Epithelial cell of proximal tubule (primary cell): Measurements from ENCODE around the gene MTMR3. TPM values are rescaled to one million over a fixed set of nuclear protein-coding genes. Genes with fewer than 3 reads are reported as not detected.

Source experiments
- DNase-seq: peaks from one replicate; pipeline ENCODE4 v3.0.0-alpha.2; 2011; ENCODE audit warnings: low read depth
- H3K4me3 ChIP-seq: 2 replicates; pipeline ENCODE4 v1.5.1; 2011; ENCODE audit warnings: low read depth, mild to moderate bottlenecking, low read length
- CTCF ChIP-seq: conservative IDR thresholded peaks from 2 replicates; pipeline ENCODE4 v1.5.1; 2012; ENCODE audit warnings: low read depth, mild to moderate bottlenecking, low read length
- total RNA-seq: library from RNA; depleted of rRNA; stranded (reverse); fragments of >200 nt; gene quantifications from 2 replicates; pipeline ENCODE4 v1.2.3, GENCODE V29; 2015

MTMR3 gene
- total RNA-seq, 1 donor from 2014 or later, result 36.4 TPM

- no peak for DNase-seq
- no peak overlapping the region for H3K4me3 ChIP-seq
- no peak for TF ChIP-seq CTCF
These were observed 11.3 kb upstream of the MTMR3 start for GRCh38 chr22:29871684-29872083.

GRCh38 chr22:29872144-29872893, 10.7 kb upstream of the MTMR3 start:
- no peak for DNase-seq
- no peak for TF ChIP-seq CTCF
- H3K4me3 ChIP-seq, result no peak overlapping the region

GRCh38 chr22:29872989-29873388, 10.0 kb upstream of the MTMR3 start:
- no peak overlapping the region for H3K4me3 ChIP-seq
- no peak for DNase-seq
- TF ChIP-seq CTCF, result no peak

- no peak for TF ChIP-seq CTCF
- no peak for DNase-seq
These were observed 9.0 kb upstream of the MTMR3 start for GRCh38 chr22:29873943-29874342.

GRCh38 chr22:29877620-29878019, 5.4 kb upstream of the MTMR3 start:
- no peak for TF ChIP-seq CTCF
- no peak for DNase-seq
- H3K4me3 ChIP-seq, result no peak overlapping the region

More at GRCh38 chr22:29873943-29874342, 9.0 kb upstream of the MTMR3 start:
- H3K4me3 ChIP-seq, result no peak overlapping the region

DNA sequence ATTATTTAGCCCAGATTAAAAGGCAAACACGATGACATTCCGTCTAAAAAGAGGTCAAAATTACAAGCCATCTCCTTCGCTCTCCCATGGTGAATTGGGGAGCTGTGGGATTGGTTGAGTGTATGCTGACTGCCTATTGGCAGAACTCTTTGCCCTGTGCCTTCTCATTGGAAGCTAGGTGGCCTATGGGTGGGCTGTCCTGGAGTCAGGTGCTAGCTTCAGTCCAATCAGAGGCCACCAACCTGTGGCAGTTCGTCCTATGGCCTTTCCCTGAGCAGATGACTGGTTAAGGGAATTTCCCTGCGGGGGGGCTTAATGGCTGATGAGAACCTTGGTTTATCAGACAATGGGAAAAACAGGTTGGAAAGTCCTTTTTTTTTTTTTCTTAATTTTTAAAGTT, 3.2 kb upstream of the MTMR3 start:
- no peak overlapping the region for H3K4me3 ChIP-seq
- TF ChIP-seq CTCF, result no peak
- no peak for DNase-seq

DNA sequence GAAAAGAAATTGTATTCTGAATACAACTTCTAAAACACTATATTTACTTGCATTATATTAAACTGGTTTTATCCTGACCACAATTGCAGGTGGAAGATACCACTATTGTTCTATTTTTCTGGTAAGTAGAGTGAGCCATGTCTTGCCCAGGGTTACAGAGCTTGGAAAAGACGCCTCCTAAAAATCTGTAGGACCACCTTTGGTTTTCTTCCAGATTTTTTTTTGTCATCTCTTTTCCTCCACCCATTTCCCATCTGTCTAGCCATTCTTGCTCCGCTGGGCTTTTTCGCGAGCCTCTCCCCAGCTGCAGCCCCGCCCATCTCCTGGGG, 294 bp upstream of the MTMR3 start:
- TF ChIP-seq CTCF, result no peak
- no peak for DNase-seq
- peak overlapping the region; percentile 98 for H3K4me3 ChIP-seq
